Neural progenitor cell (in vitro differentiated cells): ENCODE data around the gene C1orf210. TPM values are rescaled to one million over a fixed set of nuclear protein-coding genes. Genes with fewer than 3 reads are reported as not detected.

Experiments used
- DNase-seq: peaks from one replicate; pipeline ENCODE4 v3.0.0-alpha.2; 2016; ENCODE audit warnings: low spot score
- H2AFZ ChIP-seq: fragments of 200-600 bp; sonication (generic); replicated peaks from 2 replicates; pipeline ENCODE4 v1.6.1; 2016; ENCODE audit warnings: antibody characterized with exemption
- H3F3A ChIP-seq: fragments of 200-600 bp; sonication (generic); 2 replicates; pipeline ENCODE4 v1.6.1; 2016; ENCODE audit warnings: antibody characterized with exemption, low read depth
- H3K27ac ChIP-seq: fragments of 200-600 bp; sonication (generic); 2 replicates; pipeline ENCODE4 v1.5.1; 2016; ENCODE audit warnings: mild to moderate bottlenecking
- H3K27me3 ChIP-seq: fragments of 200-600 bp; sonication (generic); 2 replicates; pipeline ENCODE4 v1.6.1; 2016; ENCODE audit warnings: mild to moderate bottlenecking, moderate library complexity
- H3K36me3 ChIP-seq: fragments of 200-600 bp; sonication (generic); 2 replicates; pipeline ENCODE4 v1.5.1; 2016
- H3K4me1 ChIP-seq: fragments of 200-600 bp; sonication (generic); 2 replicates; pipeline ENCODE4 v1.6.1; 2016; ENCODE audit warnings: mixed run types
- H3K4me2 ChIP-seq: fragments of 200-600 bp; sonication (generic); 2 replicates; pipeline ENCODE4 v1.6.1; 2016
- H3K4me3 ChIP-seq: fragments of 200-600 bp; sonication (generic); 2 replicates; pipeline ENCODE4 v1.5.1; 2016
- H3K79me2 ChIP-seq: fragments of 200-600 bp; sonication (generic); 2 replicates; pipeline ENCODE4 v1.6.1; 2016; ENCODE audit warnings: low read depth
- H3K9ac ChIP-seq: fragments of 200-600 bp; sonication (generic); 2 replicates; pipeline ENCODE4 v1.6.1; 2016
- H3K9me3 ChIP-seq: fragments of 200-600 bp; sonication (generic); 2 replicates; pipeline ENCODE4 v1.5.1; 2016; ENCODE audit warnings: low read depth
- H4K20me1 ChIP-seq: fragments of 200-600 bp; sonication (generic); 2 replicates; pipeline ENCODE4 v1.6.1; 2016; ENCODE audit warnings: low read depth
- H3K27ac Mint-ChIP-seq: 3 replicates; pipeline ENCODE4 v1.8.0; 2021; ENCODE audit warnings: mixed read lengths
- H3K27me3 Mint-ChIP-seq: 2 replicates; pipeline ENCODE4 v1.8.0; 2022; ENCODE audit warnings: low read depth, mild to moderate bottlenecking, inconsistent platforms, moderate library complexity, mixed read lengths; ENCODE audit not compliant: insufficient read depth
- H3K36me3 Mint-ChIP-seq: 3 replicates; pipeline ENCODE4 v1.8.0; 2021; ENCODE audit warnings: mixed read lengths
- H3K4me1 Mint-ChIP-seq: 3 replicates; pipeline ENCODE4 v1.8.0; 2021; ENCODE audit warnings: mixed read lengths
- H3K4me3 Mint-ChIP-seq: 3 replicates; pipeline ENCODE4 v1.8.0; 2021; ENCODE audit warnings: mild to moderate bottlenecking, moderate library complexity, mixed read lengths
- H3K9me3 Mint-ChIP-seq: 3 replicates; pipeline ENCODE4 v1.8.0; 2020; ENCODE audit warnings: mixed read lengths
- EZH2 ChIP-seq: fragments of 200-600 bp; sonication (generic); IDR thresholded peaks from 2 replicates; pipeline ENCODE4 v1.6.1; 2017; ENCODE audit warnings: antibody characterized with exemption, mild to moderate bottlenecking, moderate library complexity
- EZH2phosphoT487 ChIP-seq: fragments of 200-600 bp; sonication (generic); IDR thresholded peaks from 2 replicates; pipeline ENCODE4 v1.6.1; 2017; ENCODE audit warnings: antibody characterized with exemption
- total RNA-seq: library from RNA; depleted of rRNA; stranded (reverse); fragments of >200 nt; gene quantifications from 2 replicates; pipeline ENCODE4 v1.2.3, GENCODE V29; 2015; ENCODE audit warnings: low replicate concordance
- TF ChIP-seq, protein P1 (sequence below): fragments of 200-600 bp; sonication (generic); IDR thresholded peaks from 2 replicates; pipeline ENCODE4 v1.5.1; 2017; ENCODE audit warnings: antibody characterized with exemption, mild to moderate bottlenecking

Gene C1orf210
- total RNA-seq: not detected in 2 replicates

- Histone ChIP-seq H3K9ac (no peak within 1 kb of the TSS), H3K79me2 (no peaks in the 10 kb centered on the region), H3K36me3 (no peaks in the 10 kb centered on the region), H3K4me2 (peak within 1 kb of the TSS; percentile 61), H3K4me1 (peaks cover 13% of the 10 kb centered on the region), H2AFZ (peak within 1 kb of the TSS; percentile 13), H3K4me3 (peak within 1 kb of the TSS; percentile 7), H3K27ac (no peak within 1 kb of the TSS), H3F3A (no peaks in the 10 kb centered on the region), H3K27me3 (no peaks in the 10 kb centered on the region), H4K20me1 (no peaks in the 10 kb centered on the region), H3K9me3 (no peaks in the 10 kb centered on the region)
- Mint-ChIP-seq H3K36me3 (no peaks in the 10 kb centered on the region), H3K9me3 (peaks cover 2% of the 10 kb centered on the region), H3K27me3 (peaks cover 2% of the 10 kb centered on the region), H3K4me1 (peaks cover 17% of the 10 kb centered on the region), H3K4me3 (no peak within 1 kb of the TSS), H3K27ac (peak within 1 kb of the TSS; percentile 78)
- peak; percentile 34 for DNase-seq
- TF ChIP-seq EZH2phosphoT487 (no peak), EZH2 (no peak)
- TF ChIP-seq, protein P1, sequence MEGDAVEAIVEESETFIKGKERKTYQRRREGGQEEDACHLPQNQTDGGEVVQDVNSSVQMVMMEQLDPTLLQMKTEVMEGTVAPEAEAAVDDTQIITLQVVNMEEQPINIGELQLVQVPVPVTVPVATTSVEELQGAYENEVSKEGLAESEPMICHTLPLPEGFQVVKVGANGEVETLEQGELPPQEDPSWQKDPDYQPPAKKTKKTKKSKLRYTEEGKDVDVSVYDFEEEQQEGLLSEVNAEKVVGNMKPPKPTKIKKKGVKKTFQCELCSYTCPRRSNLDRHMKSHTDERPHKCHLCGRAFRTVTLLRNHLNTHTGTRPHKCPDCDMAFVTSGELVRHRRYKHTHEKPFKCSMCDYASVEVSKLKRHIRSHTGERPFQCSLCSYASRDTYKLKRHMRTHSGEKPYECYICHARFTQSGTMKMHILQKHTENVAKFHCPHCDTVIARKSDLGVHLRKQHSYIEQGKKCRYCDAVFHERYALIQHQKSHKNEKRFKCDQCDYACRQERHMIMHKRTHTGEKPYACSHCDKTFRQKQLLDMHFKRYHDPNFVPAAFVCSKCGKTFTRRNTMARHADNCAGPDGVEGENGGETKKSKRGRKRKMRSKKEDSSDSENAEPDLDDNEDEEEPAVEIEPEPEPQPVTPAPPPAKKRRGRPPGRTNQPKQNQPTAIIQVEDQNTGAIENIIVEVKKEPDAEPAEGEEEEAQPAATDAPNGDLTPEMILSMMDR: peak; percentile 27
These were observed at the start of gene C1orf210 for GRCh38 chr1:43285269-43285990. Gene C1orf210 (minus strand): TSS chr1:43285581. CDS start chr1:43283270, 2,311 bp downstream.

GRCh38 chr1:43334453-43335205 lies 49.2 kb upstream of the C1orf210 start:
- H3K4me2 ChIP-seq: no peak overlapping the region
- DNase-seq: no peak
- H4K20me1 ChIP-seq: no peaks in the 10 kb centered on the region
- Mint-ChIP-seq H3K36me3 (no peaks in the 10 kb centered on the region), H3K27me3 (peaks cover 12% of the 10 kb centered on the region), H3K9me3 (no peaks in the 10 kb centered on the region), H3K27ac (no peak overlapping the region), H3K4me3 (no peak overlapping the region), H3K4me1 (peaks cover 16% of the 10 kb centered on the region)
- no peak overlapping the region for H3K4me3 ChIP-seq
- no peaks in the 10 kb centered on the region for H3F3A ChIP-seq
- no peak overlapping the region for H3K27ac ChIP-seq
- peaks cover 7% of the 10 kb centered on the region for H3K4me1 ChIP-seq
- H3K9me3 ChIP-seq: no peaks in the 10 kb centered on the region
- H3K36me3 ChIP-seq: no peaks in the 10 kb centered on the region
- no peak overlapping the region for H3K9ac ChIP-seq
- TF ChIP-seq EZH2: no peak
- TF ChIP-seq EZH2phosphoT487: no peak
- TF ChIP-seq, protein P1: no peak
- no peaks in the 10 kb centered on the region for H3K27me3 ChIP-seq
- no peak overlapping the region for H2AFZ ChIP-seq
- no peaks in the 10 kb centered on the region for H3K79me2 ChIP-seq

GRCh38 chr1:43331688-43332087 lies 46.3 kb upstream of the C1orf210 start:
- no peak for DNase-seq
- Histone ChIP-seq H3K27ac (no peak overlapping the region), H3K9me3 (no peaks in the 10 kb centered on the region), H4K20me1 (no peaks in the 10 kb centered on the region), H3F3A (no peaks in the 10 kb centered on the region), H3K4me1 (peaks cover 1% of the 10 kb centered on the region), H2AFZ (no peak overlapping the region), H3K4me3 (no peak overlapping the region), H3K36me3 (no peaks in the 10 kb centered on the region), H3K27me3 (no peaks in the 10 kb centered on the region), H3K4me2 (no peak overlapping the region), H3K9ac (no peak overlapping the region), H3K79me2 (no peaks in the 10 kb centered on the region)
- peaks cover 5% of the 10 kb centered on the region for H3K27me3 Mint-ChIP-seq
- no peaks in the 10 kb centered on the region for H3K36me3 Mint-ChIP-seq
- H3K4me1 Mint-ChIP-seq: peaks cover 10% of the 10 kb centered on the region
- no peak overlapping the region for H3K27ac Mint-ChIP-seq
- peaks cover 12% of the 10 kb centered on the region for H3K9me3 Mint-ChIP-seq
- H3K4me3 Mint-ChIP-seq: no peak overlapping the region
- TF ChIP-seq EZH2phosphoT487: no peak
- TF ChIP-seq, protein P1: no peak
- TF ChIP-seq EZH2: no peak
